Heart right ventricle (tissue), 16 donors: ENCODE results near the gene DSCAM. TPM values are rescaled to one million over a fixed set of nuclear protein-coding genes. Genes with fewer than 3 reads are reported as not detected.
"Not testable (repeated sequence)": the region's sequence is repeated elsewhere in the genome, so short reads cannot be mapped to it uniquely, and the experiment has no call there.

Experiments
- ATAC-seq, 8 donors: fragments of 200-7000 bp; cut with Tn5 transposase; one replicate each; pipeline ENCODE4 v1.9.1; 2020; ENCODE audit warnings: mild to moderate bottlenecking in 8 of 8, moderate library complexity in 8 of 8, moderate number of reproducible peaks in 1 of 8
- DNase-seq, 2 donors: peaks; one replicate each; pipeline ENCODE4 v3.0.0-alpha.2; 2020
- H3K27ac ChIP-seq, 10 donors: fragments of 200-600 bp; sonication (generic) in 2 of 10; one replicate each; pipeline versions ENCODE4 v1.5.0 to v1.8.0; 2020 to 2022; ENCODE audit warnings: mild to moderate bottlenecking in 3 of 10
- H3K27me3 ChIP-seq, 7 donors: fragments of 200-600 bp; one replicate each; pipeline ENCODE4 v1.8.0; 2021 to 2022; ENCODE audit warnings: mild to moderate bottlenecking in 2 of 7
- H3K36me3 ChIP-seq, 9 donors: fragments of 200-600 bp; sonication (generic) in 1 of 9; one replicate each; pipeline versions ENCODE4 v1.5.0 to v1.8.0; 2020 to 2022; ENCODE audit warnings: mild to moderate bottlenecking in 2 of 9
- H3K4me1 ChIP-seq, 9 donors: fragments of 200-600 bp; sonication (generic) in 1 of 9; one replicate each; pipeline versions ENCODE4 v1.5.0 to v1.8.0; 2020 to 2022; ENCODE audit warnings: mild to moderate bottlenecking in 4 of 9
- H3K4me3 ChIP-seq, 10 donors: fragments of 200-600 bp; sonication (generic) in 2 of 10; one replicate each; pipeline versions ENCODE4 v1.5.0 to v1.8.0; 2020 to 2022; ENCODE audit warnings: mild to moderate bottlenecking in 7 of 10, moderate library complexity in 2 of 10
- H3K9me3 ChIP-seq, 11 donors: fragments of 200-600 bp in 10 of 11; sonication (generic) in 2 of 11; one replicate each; pipeline versions ENCODE4 v1.5.0 to v1.8.0; 2013 to 2022; ENCODE audit warnings: mild to moderate bottlenecking in 2 of 11, control low read depth in 1 of 11, moderate library complexity in 1 of 11
- CTCF ChIP-seq, 9 donors: fragments of 200-600 bp; sonication (generic) in 2 of 9; IDR thresholded peaks; one replicate each; pipeline versions ENCODE4 v1.5.0 to v1.8.0; 2021 to 2022; ENCODE audit warnings: antibody characterized with exemption in 9 of 9, mild to moderate bottlenecking in 5 of 9, moderate library complexity in 1 of 9
- WGBS, 2 donors: extraction: QIAGEN DNeasy Blood & Tissue Kit; methylation state at CpG; one replicate each; pipeline ENCODE4 v1.1.7; 2013; ENCODE audit warnings: inconsistent platforms in 1 of 2; 5-methylcytosine and 5-hydroxymethylcytosine counted together
- intact Hi-C, 10 donors: fragments of 100-400 bp; cut with DNase I; formaldehyde crosslinking; loops; one replicate each; pipeline versions ENCODE4 v1.11.1 to v1.14.2; 2022
- polyA plus RNA-seq, 2 donors: library from polyadenylated mRNA; stranded (reverse); fragments of 200-250 nt; gene quantifications; one replicate each; pipeline ENCODE4 v1.2.3, GENCODE V29; 2013
- total RNA-seq, 10 donors: library from RNA; stranded (reverse); fragmentation: NEBNext Ultra II Directional in 3 of 10; extraction: Animal tissue kit (Norgen Biotek cat#: 25700) in 3 of 10; gene quantifications; one replicate each; pipeline versions ENCODE4 v1.2.1 to v1.2.4, GENCODE V29; 2021 to 2023
- donor health status: Arrhythmogenic right ventricular cardiomyopathy.
- donor health status: ischemic (EF 13 %, LVEDD 7.1; RV severe dilation, severe dysfunction).
- donor health status: healthy with polysubstance abuse.
- donor health status: DM: no; HTN: yes; CAD: no.
- donor health status: DM: no; HTN: no; CAD: no.
- donor health status: ischemic (EF 25% LVEDD 6.9; RV normal size, moderate dysfunction).
- donor health status: ischemic (EF 25% LVEDD 5.7; RV mildly dilated, moderate dysfunction).
- donor health status: healthy.
- donor health status: DM: yes; HTN: yes; CAD: no.
- donor health status: Ischemic cardiomyopathy.
- donor health status: ischemic (EF 35%, LVEDD 5.7; RV mildly dilated, moderate dysfunction).
- donor health status: nonischemic (EF 11% LVEDD 7.7; RV severe dilation, severe dysfunction).
- donor health status: DM: yes; HTN: yes; CAD: no.
- donor health status: PGD.
- donor health status: ischemic (EF 29% LVEDD 5.4; RV normal size, mild dysfunction).
- donor health status: nonischemic (EF 23%, LVEDD 6.1; RV moderate dilation, normal function).

Gene DSCAM
- total and polyA plus RNA-seq, 12 donors: 0.03 to 0.04 TPM; not detected in 10

DNA sequence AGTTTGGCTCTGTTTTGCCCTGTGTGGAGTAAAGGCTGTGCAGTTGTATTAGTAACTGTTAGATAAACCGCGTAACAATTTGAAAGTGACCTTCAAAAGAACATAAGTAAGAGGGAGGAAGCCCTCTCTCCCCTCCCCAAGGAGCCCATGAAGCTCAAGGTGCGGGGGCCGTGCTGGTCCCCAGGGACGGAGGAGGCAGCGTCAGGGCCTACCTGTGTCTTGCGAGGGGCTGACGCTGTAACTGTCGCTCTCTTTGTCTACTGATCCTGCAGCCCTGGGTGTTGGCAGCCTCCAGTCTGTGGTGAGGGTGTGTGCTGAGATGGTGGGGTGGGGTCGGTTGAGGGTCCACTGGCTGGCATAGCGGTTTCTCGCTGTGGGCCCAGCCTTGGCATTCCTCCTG, 803.1 kb downstream of the DSCAM start:
- H3K27ac ChIP-seq: no peak overlapping the region
- H3K36me3 ChIP-seq: no peaks in the 10 kb centered on the region
- H3K4me1 ChIP-seq: no peaks in the 10 kb centered on the region
- no peak for DNase-seq
- no peak for TF ChIP-seq CTCF (IDR thresholded peaks at IDR 0.05)
- no peak for ATAC-seq
- intact Hi-C loops: loop anchor here in 5 of 10 donors (2.0 to 10.0 kb wide), 3 partner anchors 77 to 81 kb away; no protein-coding TSS in a partner anchor
- no peaks in the 10 kb centered on the region for H3K9me3 ChIP-seq
- no peaks in the 10 kb centered on the region for H3K27me3 ChIP-seq
- H3K4me3 ChIP-seq: no peak overlapping the region
- WGBS, 2 donors: 94 to 97% methylated on average over 12 of the region's 12 CpGs

DNA sequence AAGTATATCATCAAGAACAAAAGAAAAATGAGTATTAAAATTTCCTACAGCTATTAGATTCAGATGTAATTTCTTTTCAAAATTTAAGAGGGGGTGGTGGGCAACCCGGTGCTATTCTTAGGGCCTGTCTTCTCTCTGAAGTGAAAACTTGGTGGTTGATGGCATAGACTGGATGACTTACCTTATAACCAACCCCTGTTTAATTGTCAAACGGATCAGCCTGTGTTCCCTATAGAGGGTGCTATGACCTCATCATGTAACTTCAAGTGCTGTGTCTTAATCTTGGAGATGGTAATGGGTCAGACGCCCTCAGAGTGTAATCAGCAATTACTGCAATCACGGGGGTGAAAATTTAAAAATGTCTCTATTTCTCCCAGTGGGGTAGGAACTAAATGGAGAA, 803.5 kb downstream of the DSCAM start:
- intact Hi-C loops: loop anchor here in 5 of 10 donors (2.0 to 10.0 kb wide), 3 partner anchors 77 to 81 kb away; no protein-coding TSS in a partner anchor
- peak in 4 of 9 donors; percentile 27 to 44 (median 36) for TF ChIP-seq CTCF (IDR thresholded peaks at IDR 0.05)
- 45 to 46% methylated on average over 4 of the region's 4 CpGs for WGBS, 2 donors
- ATAC-seq: peak in 2 of 8 donors; percentile 50 to 71
- no peak overlapping the region for H3K27ac ChIP-seq
- H3K4me3 ChIP-seq: no peak overlapping the region
- H3K27me3 ChIP-seq: no peaks in the 10 kb centered on the region
- H3K9me3 ChIP-seq: no peaks in the 10 kb centered on the region
- no peaks in the 10 kb centered on the region for H3K4me1 ChIP-seq
- DNase-seq: no peak
- H3K36me3 ChIP-seq: no peaks in the 10 kb centered on the region

- TF ChIP-seq CTCF (IDR thresholded peaks at IDR 0.05): no peak
- intact Hi-C loops: loop anchor here in 4 of 10 donors (5.0 to 10.0 kb wide), 2 partner anchors 81 to 83 kb away; no protein-coding TSS in a partner anchor
- ATAC-seq (no peak), DNase-seq (no peak)
- H3K36me3 ChIP-seq: no peaks in the 10 kb centered on the region
- H3K4me1 ChIP-seq: no peaks in the 10 kb centered on the region
- no peaks in the 10 kb centered on the region for H3K9me3 ChIP-seq
- no peaks in the 10 kb centered on the region for H3K27me3 ChIP-seq
- no peak overlapping the region for H3K4me3 ChIP-seq
- 92 to 95% methylated on average over 6 of the region's 6 CpGs for WGBS, 2 donors
- no peak overlapping the region for H3K27ac ChIP-seq
These were observed 805.5 kb downstream of the DSCAM start for GRCh38 chr21:40041446-40041845.

GRCh38 chr21:40033156-40033782, 813.7 kb downstream of the DSCAM start:
- 80 to 85% methylated on average over 25 of the region's 25 CpGs for WGBS, 2 donors
- H3K27me3 ChIP-seq, H3K9me3 ChIP-seq, DNase-seq, H3K27ac ChIP-seq, ATAC-seq, H3K36me3 ChIP-seq, H3K4me3 ChIP-seq, intact Hi-C loops, H3K4me1 ChIP-seq: not testable (repeated sequence)

DNA sequence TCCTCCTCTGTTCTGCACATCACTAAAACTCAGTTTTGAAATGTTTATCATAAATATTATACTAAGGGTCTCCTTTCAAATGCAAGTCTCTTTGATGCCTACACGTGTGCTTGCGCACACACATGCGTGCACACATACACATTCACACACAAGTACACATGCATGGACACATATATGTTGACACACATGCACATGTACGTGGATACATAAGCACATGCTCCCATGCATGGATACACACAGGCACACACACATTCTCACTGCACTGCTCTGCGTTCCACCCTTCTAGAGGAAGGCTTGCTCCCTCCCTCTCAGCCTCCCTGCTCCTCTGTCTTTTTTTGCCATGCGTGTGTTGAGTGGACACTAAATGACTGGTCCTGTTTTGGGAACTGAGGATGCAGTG, 817.1 kb downstream of the DSCAM start:
- intact Hi-C loops: no loop called here

GRCh38 chr21:40028393-40028792, 818.6 kb downstream of the DSCAM start:
- intact Hi-C loops: not testable (repeated sequence)
- 86 to 88% methylated on average over 19 of the region's 19 CpGs for WGBS, 2 donors

More for the DNA sequence above, 817.1 kb downstream of the DSCAM start:
- Histone ChIP-seq H3K36me3 (no peaks in the 10 kb centered on the region), H3K9me3 (peaks cover 0 to 2% (median 0%) of the 10 kb centered on the region in 11 donors), H3K4me3 (no peak overlapping the region), H3K4me1 (no peaks in the 10 kb centered on the region), H3K27me3 (peaks cover 0 to 5% (median 0%) of the 10 kb centered on the region in 7 donors), H3K27ac (no peak overlapping the region)
- no peak for TF ChIP-seq CTCF (IDR thresholded peaks at IDR 0.05)
- no peak for ATAC-seq
- 90 to 91% methylated on average over 6 of the region's 6 CpGs for WGBS, 2 donors
- DNase-seq: no peak

More at GRCh38 chr21:40028393-40028792, 818.6 kb downstream of the DSCAM start:
- not testable (repeated sequence) for DNase-seq, H3K27me3 ChIP-seq, H3K36me3 ChIP-seq, H3K4me1 ChIP-seq, ATAC-seq, H3K9me3 ChIP-seq, H3K27ac ChIP-seq, H3K4me3 ChIP-seq
